ENCODE results near the gene CYFIP1. TPM values are rescaled to one million over a fixed set of nuclear protein-coding genes. Genes with fewer than 3 reads are reported as not detected.

CYFIP1 gene
- total RNA-seq, 1 experiment from 2014 or later: 80.3 TPM

- H3K27ac ChIP-seq (ENCODE audit: low read length): no peak overlapping the region
- H3K4me1 ChIP-seq (ENCODE audit: insufficient read depth, low read length): no peaks in the 10 kb centered on the region
- ChIA-PET CTCF (no interaction called here), POLR2A (ENCODE audit: unreplicated experiment) (no interaction called here)
- no peak overlapping the region for H3K4me3 ChIP-seq (ENCODE audit: low read length)
- H4K20me1 ChIP-seq (ENCODE audit: low read length): no peaks in the 10 kb centered on the region
- DNase-seq (no peak), ATAC-seq (no peak)
- intact Hi-C loops (cut with micrococcal nuclease): no loop called here
- no peaks in the 10 kb centered on the region for H3K79me2 ChIP-seq (ENCODE audit: low read length)
- H3F3A ChIP-seq (ENCODE audit: low read length, unreplicated experiment): no peaks in the 10 kb centered on the region
- no peaks in the 10 kb centered on the region for H3K9me3 ChIP-seq (ENCODE audit: low read length)
- TF ChIP-seq EZH2 (IDR thresholded peaks at IDR 0.05; ENCODE audit: low read length, unreplicated experiment) (no peak), CTCF (conservative IDR thresholded peaks at IDR 0.05; ENCODE audit: low read depth, low read length) (no peak), EZH2phosphoT487 (IDR thresholded peaks at IDR 0.05; ENCODE audit: borderline replicate concordance, low read length) (no peak)
- H2AFZ ChIP-seq (ENCODE audit: low read length): no peak overlapping the region
- H3K4me2 ChIP-seq (ENCODE audit: low read length): no peak overlapping the region
- no peak overlapping the region for H3K9ac ChIP-seq (ENCODE audit: low read length)
- BruUV-seq (replicated peaks): no TSS peak
- H3K9me2 ChIP-seq (replicated peaks; ENCODE audit: low read length): no peaks in the 10 kb centered on the region
- no peaks in the 10 kb centered on the region for H3K27me3 ChIP-seq (ENCODE audit: low read length)
- peaks cover 26% of the 10 kb centered on the region; the same call in 1 of the 2 replicates for H3K36me3 ChIP-seq (ENCODE audit: low read depth, low read length)
Observed at GRCh38 chr15:22939652-22940061, 40.5 kb downstream of the CYFIP1 start.

DNA sequence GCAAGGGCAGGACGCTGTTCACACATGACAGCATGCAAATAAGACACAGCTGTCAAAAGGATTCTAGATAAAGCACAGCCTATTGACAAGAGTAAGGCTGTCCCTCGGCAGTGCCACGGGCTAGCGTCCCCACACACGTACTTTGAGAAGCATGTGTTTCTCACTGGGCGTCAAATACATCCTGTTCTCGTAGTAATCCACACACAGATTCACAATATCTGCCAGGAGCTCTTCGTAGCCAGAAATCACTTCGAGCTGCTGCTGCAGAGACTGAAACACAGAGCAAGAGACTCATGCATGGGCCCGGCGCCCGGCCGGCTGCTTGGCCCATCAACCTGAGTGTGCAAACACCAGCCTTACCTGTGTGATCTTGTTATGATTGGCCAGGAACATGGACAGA is 41.1 kb downstream of the CYFIP1 start:
- Histone ChIP-seq H2AFZ (ENCODE audit: low read length) (no peak overlapping the region), H3F3A (ENCODE audit: low read length, unreplicated experiment) (no peaks in the 10 kb centered on the region), H3K9me3 (ENCODE audit: low read length) (no peaks in the 10 kb centered on the region), H3K36me3 (ENCODE audit: low read depth, low read length) (peaks cover 26% of the 10 kb centered on the region; the same call in 1 of the 2 replicates), H3K9ac (ENCODE audit: low read length) (no peak overlapping the region), H4K20me1 (ENCODE audit: low read length) (no peaks in the 10 kb centered on the region), H3K27me3 (ENCODE audit: low read length) (no peaks in the 10 kb centered on the region), H3K4me3 (ENCODE audit: low read length) (no peak overlapping the region), H3K79me2 (ENCODE audit: low read length) (no peaks in the 10 kb centered on the region), H3K4me1 (ENCODE audit: insufficient read depth, low read length) (no peaks in the 10 kb centered on the region), H3K9me2 (replicated peaks; ENCODE audit: low read length) (no peaks in the 10 kb centered on the region), H3K4me2 (ENCODE audit: low read length) (no peak overlapping the region), H3K27ac (ENCODE audit: low read length) (no peak overlapping the region)
- TF ChIP-seq EZH2 (IDR thresholded peaks at IDR 0.05; ENCODE audit: low read length, unreplicated experiment) (no peak), EZH2phosphoT487 (IDR thresholded peaks at IDR 0.05; ENCODE audit: borderline replicate concordance, low read length) (no peak), CTCF (conservative IDR thresholded peaks at IDR 0.05; ENCODE audit: low read depth, low read length) (no peak)
- CTCF ChIA-PET: no interaction called here
- intact Hi-C loops (cut with micrococcal nuclease): no loop called here
- DNase-seq (no peak), ATAC-seq (no peak)
- no TSS peak for BruUV-seq (replicated peaks)
- POLR2A ChIA-PET (ENCODE audit: unreplicated experiment): no interaction called here

GRCh38 chr15:22936577-22937472 is 43.3 kb downstream of the CYFIP1 start:
- DNase-seq (no peak), ATAC-seq (no peak)
- Histone ChIP-seq H3K4me3 (ENCODE audit: low read length) (no peak overlapping the region), H3K79me2 (ENCODE audit: low read length) (no peaks in the 10 kb centered on the region), H4K20me1 (ENCODE audit: low read length) (no peaks in the 10 kb centered on the region), H3K36me3 (ENCODE audit: low read depth, low read length) (peaks cover 20% of the 10 kb centered on the region; the same call in 1 of the 2 replicates), H3K9ac (ENCODE audit: low read length) (no peak overlapping the region), H3K9me2 (replicated peaks; ENCODE audit: low read length) (no peaks in the 10 kb centered on the region), H3K9me3 (ENCODE audit: low read length) (no peaks in the 10 kb centered on the region), H3K27me3 (ENCODE audit: low read length) (no peaks in the 10 kb centered on the region), H2AFZ (ENCODE audit: low read length) (no peak overlapping the region), H3F3A (ENCODE audit: low read length, unreplicated experiment) (no peaks in the 10 kb centered on the region), H3K4me1 (ENCODE audit: insufficient read depth, low read length) (peaks cover 9% of the 10 kb centered on the region), H3K4me2 (ENCODE audit: low read length) (no peak overlapping the region), H3K27ac (ENCODE audit: low read length) (no peak overlapping the region)
- CTCF ChIA-PET: no interaction called here
- intact Hi-C loops (cut with micrococcal nuclease): no loop called here
- POLR2A ChIA-PET (ENCODE audit: unreplicated experiment): no interaction called here
- no TSS peak for BruUV-seq (replicated peaks)
- TF ChIP-seq EZH2 (IDR thresholded peaks at IDR 0.05; ENCODE audit: low read length, unreplicated experiment): no peak
- TF ChIP-seq CTCF (conservative IDR thresholded peaks at IDR 0.05; ENCODE audit: low read depth, low read length): no peak
- TF ChIP-seq EZH2phosphoT487 (IDR thresholded peaks at IDR 0.05; ENCODE audit: borderline replicate concordance, low read length): no peak

All from PC-3 (cell line).